ENCODE measurements around the gene LAMB1.

LAMB1 gene

DNA sequence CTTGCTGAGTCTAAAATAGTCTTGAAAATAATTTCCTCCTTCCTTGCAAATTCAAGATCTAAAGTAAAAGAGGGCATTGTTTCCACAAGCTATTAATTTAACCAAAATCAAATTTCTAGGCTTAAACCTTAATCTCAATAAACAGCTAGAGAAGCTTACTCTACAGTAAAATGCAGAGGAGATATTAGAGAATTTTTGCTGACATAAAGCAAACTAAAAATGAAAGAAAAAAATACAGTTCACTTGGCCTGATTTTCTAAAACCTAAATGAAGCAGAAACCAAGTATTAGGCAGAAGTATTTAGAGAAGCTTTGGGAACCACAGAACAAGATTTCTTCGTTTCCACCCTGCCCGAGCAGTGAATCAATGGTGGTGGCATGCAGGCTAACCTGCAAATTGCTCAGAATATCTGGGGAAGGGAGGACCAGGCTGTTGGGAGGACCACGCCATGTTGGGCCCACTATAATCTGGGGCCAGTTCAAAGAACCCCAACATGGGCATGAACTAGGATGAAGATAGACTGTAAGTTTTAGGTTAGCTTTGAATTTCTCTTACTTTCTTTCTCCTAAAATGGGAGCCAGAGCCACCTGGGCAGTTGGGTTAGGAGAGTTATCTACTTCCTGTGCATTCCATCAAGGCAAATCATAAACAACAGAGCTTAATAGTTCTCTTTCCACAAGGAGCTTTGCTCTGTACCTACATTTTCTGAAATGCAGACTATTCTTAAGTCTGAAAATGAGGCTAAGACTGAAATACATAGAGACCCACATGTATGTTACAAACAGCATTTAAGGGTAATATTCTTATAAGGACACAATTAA, 4.1 kb downstream of the LAMB1 start:
- no peak for DNase-seq (ENCODE audit: low read depth)

DNA sequence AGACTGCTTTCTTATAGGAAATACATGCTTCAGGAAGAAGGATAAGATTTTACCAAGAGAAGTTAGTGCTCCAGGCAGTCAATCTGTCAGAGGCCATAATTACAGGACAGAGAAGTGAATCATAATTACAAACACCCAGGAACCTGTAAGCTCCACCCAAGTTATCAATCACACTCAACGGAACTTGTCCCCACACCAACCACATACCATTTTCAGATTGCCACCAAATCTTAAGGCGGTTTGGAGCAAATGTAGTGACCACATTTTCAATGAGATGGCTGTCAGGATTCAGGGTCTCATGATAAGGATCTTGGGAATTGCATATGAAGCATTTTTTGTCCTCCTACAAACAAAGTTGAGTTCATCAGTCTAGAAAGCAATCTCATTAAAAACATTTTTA, 4.8 kb downstream of the LAMB1 start:
- no peak for DNase-seq (ENCODE audit: low read depth)

DNA sequence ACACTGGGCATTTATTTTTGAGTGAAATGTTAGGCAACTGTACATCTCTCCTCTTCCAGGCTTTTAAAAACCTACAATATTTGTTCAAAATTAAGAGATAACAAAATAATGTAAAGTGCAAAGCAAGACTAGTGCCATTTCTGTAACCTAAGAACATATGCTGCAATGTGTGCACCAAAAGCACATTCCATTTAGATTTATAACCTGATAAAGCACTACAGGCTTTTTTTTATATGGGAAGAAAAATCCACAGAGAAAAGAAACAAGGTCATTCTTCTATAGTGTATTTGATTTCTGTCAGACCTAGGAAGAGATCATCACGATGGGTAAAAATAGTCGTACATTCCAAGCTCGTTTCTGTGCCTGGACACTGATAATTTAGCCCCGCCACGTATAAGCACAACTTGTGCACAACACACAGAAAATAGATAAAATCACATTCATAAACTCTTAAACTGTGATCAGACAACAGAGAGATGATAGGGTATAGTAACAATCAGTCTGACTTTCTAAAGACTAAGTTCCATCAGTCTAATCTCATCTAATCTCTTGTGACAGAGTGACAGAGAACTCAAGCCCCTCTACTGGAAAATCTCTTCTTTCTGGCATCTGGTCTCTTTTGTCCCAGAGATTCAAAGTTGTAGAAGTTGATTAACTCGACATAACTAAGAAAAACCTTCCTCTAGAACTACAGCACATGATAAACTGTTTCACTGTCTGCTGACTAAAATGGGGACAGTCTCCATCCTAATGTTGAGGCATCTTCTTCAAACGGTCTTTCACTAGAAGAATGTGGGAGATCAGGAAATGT, 6.7 kb downstream of the LAMB1 start:
- no peak for DNase-seq (ENCODE audit: low read depth)

DNA sequence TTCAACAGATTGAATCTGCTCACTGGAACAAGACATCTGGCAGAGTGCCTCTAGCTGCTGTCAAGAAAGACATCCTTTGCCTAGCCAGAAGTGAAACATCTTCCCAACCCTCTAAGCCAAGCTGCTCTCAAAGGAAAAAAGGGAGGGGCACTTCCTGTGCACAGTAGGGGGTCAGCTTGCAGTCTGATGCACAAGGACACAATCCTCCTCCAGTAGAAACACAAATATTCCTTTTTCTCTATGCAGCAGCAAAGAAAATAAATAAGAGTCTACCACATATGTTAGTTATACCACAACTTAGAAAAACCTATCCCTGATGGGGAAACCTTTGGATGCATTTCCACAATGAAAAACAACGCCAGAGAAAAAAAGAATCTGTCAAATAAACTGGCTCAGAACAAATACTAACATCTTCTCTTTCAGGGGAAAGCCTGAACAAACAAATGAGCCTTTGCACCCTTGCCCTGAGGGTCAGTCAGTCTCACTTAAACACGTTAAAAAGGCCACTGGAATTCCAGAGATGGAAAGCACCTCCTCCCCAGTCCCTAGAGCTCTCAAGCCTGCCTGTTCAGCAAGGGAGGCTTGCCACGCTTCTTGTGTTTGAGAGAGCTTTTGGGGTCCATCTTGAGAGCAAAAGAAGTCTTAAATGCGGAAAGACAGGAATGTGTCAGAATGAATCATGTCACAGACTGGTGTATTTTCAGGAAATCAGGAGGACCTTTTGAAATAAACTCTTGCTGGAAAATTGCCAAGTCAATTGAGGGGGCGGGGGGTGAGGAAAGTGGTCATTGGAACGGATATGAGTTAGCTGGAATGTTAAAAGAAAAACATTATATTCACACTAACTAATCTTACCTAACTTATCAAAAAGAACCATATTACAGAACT, 7.5 kb downstream of the LAMB1 start:
- no peak for DNase-seq (ENCODE audit: low read depth)

DNA sequence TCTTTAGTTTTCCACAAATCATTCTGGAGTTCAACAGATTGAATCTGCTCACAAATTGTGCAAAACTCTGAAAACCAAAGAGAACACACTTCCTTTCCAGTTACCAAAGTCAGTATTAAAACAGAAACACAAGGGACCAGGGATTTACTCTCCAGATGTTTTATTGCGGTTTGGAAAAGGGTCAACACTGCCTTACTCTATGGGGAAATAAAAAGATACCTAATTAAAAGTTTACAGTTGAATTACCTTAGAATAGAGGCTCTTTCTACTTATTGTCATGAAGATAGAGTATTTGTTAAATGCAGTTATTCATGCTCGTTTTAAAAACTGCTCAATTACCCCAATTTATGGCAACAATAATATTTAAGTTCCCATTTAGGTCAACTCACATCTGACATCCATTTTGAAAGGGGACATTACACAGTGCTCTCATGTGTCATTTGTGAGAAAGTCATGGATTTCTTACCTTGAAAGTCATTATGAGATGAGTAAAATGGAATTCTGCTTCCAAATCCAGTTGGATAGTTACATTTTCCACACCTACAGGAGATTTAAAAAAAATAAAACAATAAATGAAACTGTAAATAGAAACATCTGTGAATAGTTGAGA, 8.4 kb downstream of the LAMB1 start:
- DNase-seq (ENCODE audit: low read depth), result no peak

GRCh38 chr7:107993891-107994291, 9.1 kb downstream of the LAMB1 start:
- no peak for DNase-seq (ENCODE audit: low read depth)

DNA sequence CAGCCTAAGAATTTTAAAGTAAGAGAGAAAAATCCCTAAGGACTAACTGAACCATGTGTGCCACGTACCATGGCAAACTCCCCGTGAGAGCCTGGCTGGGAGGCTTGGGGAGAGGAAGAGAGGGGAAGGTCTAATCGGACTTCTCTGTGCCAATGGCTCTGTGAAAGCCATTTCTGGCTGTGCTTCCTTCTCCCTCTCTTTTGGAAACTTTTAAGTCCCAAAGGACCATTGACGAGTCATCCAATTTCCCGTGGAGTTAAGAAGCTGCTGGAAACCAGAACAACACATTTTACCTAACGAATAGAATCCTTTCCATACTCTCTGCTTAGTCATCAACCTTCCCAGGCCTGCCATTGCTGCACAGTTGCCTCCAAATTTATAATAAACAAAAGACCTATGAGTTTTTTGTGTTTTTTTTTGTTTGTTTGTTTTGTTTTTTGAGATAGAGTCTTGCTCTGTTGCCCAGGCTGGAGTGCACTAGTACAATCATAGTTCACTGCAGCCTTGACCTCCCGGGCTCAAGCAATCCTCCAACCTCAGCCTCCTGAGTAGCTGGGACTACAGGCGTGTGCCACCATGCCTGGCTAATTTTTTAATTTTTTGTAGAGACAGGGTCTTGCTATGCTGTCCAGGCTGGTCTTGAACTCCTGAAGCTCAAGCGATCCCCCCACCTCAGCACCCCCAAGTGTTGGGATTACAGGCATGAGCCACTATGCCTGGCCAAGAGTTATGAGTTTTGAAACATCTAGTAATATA, 13.2 kb downstream of the LAMB1 start:
- DNase-seq (ENCODE audit: low read depth), result no peak

- DNase-seq (ENCODE audit: low read depth), result no peak
Measured at GRCh38 chr7:107982918-107983389, 20.0 kb downstream of the LAMB1 start.

DNA sequence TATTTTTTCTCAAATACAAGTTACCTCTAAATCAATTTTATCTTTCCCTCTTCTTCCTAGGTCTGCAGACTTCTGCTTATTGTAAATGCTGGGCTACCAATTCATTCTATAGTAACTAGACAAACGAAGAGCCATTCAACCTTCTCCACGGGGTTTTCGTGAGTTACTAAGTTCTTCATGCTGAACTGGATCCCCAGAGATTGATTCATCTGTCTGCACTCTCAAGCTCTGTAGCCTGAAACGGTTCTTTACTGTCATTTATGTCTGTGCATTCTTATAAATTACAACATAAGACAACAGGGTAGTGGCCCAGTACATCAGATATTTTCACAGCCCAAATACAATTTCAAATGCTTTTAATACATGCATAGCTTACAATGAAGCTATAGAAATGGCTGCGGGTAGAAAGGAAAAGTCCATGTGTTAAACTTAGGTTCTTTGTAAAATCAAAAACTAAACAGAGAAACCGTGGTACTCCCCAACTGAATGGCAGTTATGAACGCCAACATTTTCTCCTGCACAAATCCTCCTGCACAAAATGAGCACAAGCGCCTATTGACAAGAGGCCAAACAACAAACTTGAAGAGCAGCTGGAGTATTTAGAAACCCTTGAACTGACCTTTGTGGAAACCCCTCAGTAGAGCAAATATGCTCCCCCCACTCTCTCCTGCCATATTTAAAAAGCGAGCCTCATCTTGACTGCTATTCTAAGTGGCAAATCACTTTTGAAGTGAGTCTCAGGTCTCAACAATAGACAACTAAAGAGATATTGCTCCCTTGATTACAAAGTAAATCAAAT, 20.7 kb downstream of the LAMB1 start:
- DNase-seq (ENCODE audit: low read depth), result no peak

DNA sequence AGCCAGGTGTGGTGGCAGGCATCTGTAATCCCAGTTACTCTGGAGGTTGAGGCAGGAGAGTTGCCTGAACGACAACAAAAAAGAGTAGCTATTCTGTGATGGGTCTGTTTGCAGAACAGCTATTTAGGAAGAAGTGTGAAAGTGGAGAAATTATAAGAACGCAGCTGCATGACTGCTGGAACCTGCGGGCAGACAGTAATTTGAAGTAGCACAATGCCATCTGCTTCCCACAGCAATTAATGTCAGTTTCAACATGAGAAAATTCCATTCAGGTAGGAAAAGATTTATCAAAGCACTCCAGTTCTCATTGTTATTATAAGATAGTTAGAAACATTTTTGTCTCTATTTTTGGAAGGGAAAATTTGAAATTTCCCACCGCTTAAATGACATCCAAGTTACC, 21.5 kb downstream of the LAMB1 start:
- no peak for DNase-seq (ENCODE audit: low read depth)

DNA sequence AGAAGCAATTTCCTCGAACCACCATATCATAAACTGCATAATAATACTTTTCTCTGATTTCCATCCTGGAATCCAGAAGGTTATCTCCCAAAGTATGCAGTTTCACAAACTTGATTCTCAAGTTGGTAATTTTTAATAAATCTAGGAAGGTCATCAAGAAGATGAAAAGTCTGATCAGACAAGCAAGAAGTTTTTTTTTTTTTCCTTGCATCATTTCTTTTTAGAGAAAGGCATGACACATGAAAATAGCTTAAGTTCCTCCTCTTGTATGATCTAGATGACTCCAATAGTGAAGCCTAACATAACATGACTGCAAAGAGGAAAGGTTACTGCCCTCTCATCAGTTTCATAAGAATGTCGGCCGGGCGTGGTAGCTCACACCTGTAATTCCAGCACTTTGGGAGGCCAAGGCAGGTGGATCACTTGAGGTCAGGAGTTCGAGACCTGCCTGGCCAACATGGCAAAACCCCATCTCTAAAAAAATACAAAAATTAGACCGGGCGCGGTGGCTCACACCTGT, 22.2 kb downstream of the LAMB1 start:
- DNase-seq (ENCODE audit: low read depth), result no peak

DNA sequence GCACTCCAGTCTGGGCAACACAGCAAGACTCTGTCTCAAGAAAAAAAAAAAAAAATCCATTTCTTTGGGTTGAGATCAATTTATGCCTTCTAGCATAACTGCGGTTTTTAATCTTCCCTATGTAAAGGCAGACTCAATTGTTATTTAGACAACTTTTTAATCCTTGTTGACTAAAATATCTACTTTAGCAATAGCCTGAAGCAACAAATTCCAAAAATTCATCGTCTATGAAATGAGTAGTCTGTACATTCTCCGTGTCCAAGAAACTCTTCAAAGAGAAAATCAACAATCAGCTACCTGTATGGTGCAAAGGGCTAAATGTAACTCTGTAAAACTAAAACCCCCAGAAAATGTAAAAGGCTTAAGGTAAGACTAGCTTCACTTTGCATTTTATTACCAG, 22.8 kb downstream of the LAMB1 start:
- DNase-seq (ENCODE audit: low read depth), result no peak

DNA sequence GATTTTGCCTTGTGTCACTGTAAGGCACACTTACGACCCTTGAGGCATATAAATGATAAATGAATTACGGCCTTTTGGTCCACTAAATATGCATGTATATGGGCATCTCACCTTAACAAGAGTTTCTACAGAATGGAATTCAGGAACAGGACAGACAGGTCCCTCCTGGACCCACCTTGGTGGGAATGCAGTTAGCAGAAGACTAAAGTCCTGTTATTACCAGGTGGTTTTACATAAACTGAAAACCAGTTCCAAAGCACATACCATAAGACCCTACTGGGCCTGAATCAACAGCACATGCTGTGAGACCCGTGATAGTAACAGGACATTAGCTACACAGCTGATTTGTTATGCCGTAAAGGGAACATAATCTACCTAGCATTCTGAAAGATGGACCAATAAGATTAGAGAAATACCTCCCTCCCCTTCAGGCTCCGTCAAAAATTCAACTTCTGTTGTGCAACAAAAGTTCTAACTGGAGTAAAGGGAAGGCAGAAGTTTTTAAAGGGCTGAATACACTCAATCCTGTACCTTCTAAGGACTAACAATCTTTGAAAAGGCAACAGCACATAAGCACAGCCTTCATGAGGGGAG, 24.0 kb downstream of the LAMB1 start:
- no peak for DNase-seq (ENCODE audit: low read depth)

DNA sequence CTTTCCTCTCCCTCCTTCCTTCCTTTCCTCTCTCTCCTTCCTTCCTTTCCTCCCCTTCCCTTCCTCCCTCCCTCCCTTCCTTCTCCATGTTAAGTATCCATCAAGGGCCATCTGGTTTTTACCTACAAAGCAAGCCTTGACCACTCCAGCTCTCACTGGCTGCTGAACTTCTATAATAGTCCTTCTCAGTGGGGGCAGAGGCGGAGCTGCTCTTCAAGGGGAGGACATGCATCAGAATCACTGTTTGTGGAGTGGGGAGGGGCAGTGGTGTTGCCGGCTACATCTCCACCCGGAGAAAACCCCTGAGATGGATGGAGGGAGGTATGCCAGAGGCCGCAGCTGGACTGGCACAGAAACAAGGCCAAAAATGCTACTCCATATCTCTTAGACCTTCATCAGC, 25.9 kb downstream of the LAMB1 start:
- no peak for DNase-seq (ENCODE audit: low read depth)

DNA sequence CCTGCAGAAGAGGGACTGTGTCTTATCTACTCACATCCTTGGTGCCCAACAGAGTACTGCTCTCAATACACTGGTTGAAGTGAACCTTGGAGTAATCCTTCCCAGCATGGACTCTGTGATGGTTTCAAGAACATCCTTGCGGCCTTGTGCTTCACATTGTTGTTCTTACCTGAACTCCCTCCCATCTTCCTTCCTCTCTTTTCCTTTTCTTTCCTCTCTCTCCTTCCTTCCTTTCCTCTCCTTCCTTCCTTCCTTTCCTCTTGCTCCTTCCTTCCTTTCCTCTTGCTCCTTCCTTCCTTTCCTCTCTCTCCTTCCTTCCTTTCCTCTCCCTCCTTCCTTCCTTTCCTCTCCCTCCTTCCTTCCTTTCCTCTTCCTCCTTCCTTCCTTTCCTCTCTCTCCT, 26.3 kb downstream of the LAMB1 start:
- DNase-seq (ENCODE audit: low read depth), result no peak

- no peak for DNase-seq (ENCODE audit: low read depth)
Measured at GRCh38 chr7:107975394-107976013, 27.5 kb downstream of the LAMB1 start.

DNA sequence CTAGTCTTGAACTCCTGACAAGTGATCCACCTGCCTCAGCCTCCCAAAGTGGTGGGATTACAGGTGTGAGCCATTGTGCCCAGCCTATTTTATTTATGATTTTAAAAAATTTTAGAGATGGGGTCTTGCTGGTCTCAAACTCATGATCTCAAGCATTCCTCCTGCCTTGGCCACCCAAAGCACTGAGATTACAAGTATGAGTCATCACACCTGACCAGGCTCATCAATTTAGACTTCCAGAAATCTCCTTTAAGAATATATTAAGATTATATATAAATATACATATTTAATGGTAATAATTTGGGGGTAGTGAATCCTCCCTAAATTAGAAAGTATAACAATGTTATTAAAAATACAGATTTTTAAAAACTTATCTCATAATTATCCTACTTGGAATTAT, 29.1 kb downstream of the LAMB1 start:
- no peak for DNase-seq (ENCODE audit: low read depth)

GRCh38 chr7:107972941-107973376, 30.0 kb downstream of the LAMB1 start:
- DNase-seq (ENCODE audit: low read depth), result no peak

GRCh38 chr7:107972075-107972482, 30.9 kb downstream of the LAMB1 start:
- DNase-seq (ENCODE audit: low read depth), result no peak

All from activated T-cell treated with anti-CD3 and anti-CD28 coated beads for 48 hours (primary cell).